Heart left ventricle (tissue), 16 donors: ENCODE measurements around the gene GRM2. TPM values are rescaled to one million over a fixed set of nuclear protein-coding genes. Genes with fewer than 3 reads are reported as not detected.

ENCODE experiments used
- ATAC-seq, 4 donors: fragments of 200-7000 bp; cut with Tn5 transposase; one replicate each; pipeline ENCODE4 v1.9.1; 2020 to 2022; ENCODE audit warnings: moderate library complexity in 4 of 4, mild to moderate bottlenecking in 3 of 4, moderate number of reproducible peaks in 1 of 4
- DNase-seq, 5 donors: peaks; one replicate each; pipeline ENCODE4 v3.0.0-alpha.2; 2020
- H3K27ac ChIP-seq, 12 donors: fragments of 200-600 bp; sonication (generic) in 4 of 12; one replicate each; pipeline versions ENCODE4 v1.5.0 to v1.8.0; 2016 to 2022; ENCODE audit warnings: mild to moderate bottlenecking in 2 of 12
- H3K27me3 ChIP-seq, 9 donors: fragments of 200-600 bp; sonication (generic) in 2 of 9; one replicate each; pipeline versions ENCODE4 v1.5.1 to v1.8.0; 2016 to 2022; ENCODE audit warnings: mild to moderate bottlenecking in 3 of 9
- H3K36me3 ChIP-seq, 9 donors: fragments of 200-600 bp; sonication (generic) in 2 of 9; one replicate each; pipeline versions ENCODE4 v1.5.0 to v1.8.0; 2018 to 2022; ENCODE audit warnings: mild to moderate bottlenecking in 2 of 9
- H3K4me1 ChIP-seq, 12 donors: fragments of 200-600 bp; sonication (generic) in 4 of 12; one replicate each; pipeline versions ENCODE4 v1.5.0 to v1.8.0; 2016 to 2022; ENCODE audit warnings: mild to moderate bottlenecking in 3 of 12
- H3K4me3 ChIP-seq, 12 donors: fragments of 200-600 bp; sonication (generic) in 4 of 12; one replicate each; pipeline versions ENCODE4 v1.5.0 to v1.8.0; 2017 to 2022; ENCODE audit warnings: mild to moderate bottlenecking in 9 of 12, moderate library complexity in 4 of 12
- H3K9me3 ChIP-seq, 12 donors: fragments of 200-600 bp; sonication (generic) in 4 of 12; one replicate each; pipeline versions ENCODE4 v1.5.0 to v1.8.0; 2016 to 2022; ENCODE audit warnings: mild to moderate bottlenecking in 1 of 12
- POLR2A ChIP-seq, 2 donors: fragments of 450-650 bp; IDR thresholded peaks; one replicate each; pipeline ENCODE4 v1.6.1; 2017; ENCODE audit warnings: antibody characterized with exemption in 2 of 2, mild to moderate bottlenecking in 2 of 2, moderate library complexity in 2 of 2
- WGBS, 4 donors: extraction: QIAGEN DNeasy Blood & Tissue Kit in 2 of 4; methylation state at CpG; one replicate each; pipeline versions ENCODE4 v1.1.5 to v1.1.7; 2013 to 2018; 5-methylcytosine and 5-hydroxymethylcytosine counted together
- intact Hi-C, 10 donors: fragments of 100-400 bp; cut with DNase I; formaldehyde crosslinking; loops; one replicate each; pipeline versions ENCODE4 v1.11.1 to v1.14.2; 2022
- polyA plus RNA-seq, 2 donors: library from polyadenylated mRNA; stranded (reverse); fragments of 200-250 nt; gene quantifications; one replicate each; pipeline ENCODE4 v1.2.3, GENCODE V29; 2013
- total RNA-seq, 9 donors: library from RNA; depleted of rRNA in 2 of 9; stranded (reverse); fragments of >200 nt in 2 of 9; fragmentation: NEBNext Ultra II Directional in 3 of 9; extraction: Animal tissue kit (Norgen Biotek cat#: 25700) in 3 of 9; gene quantifications; one replicate each; pipeline versions ENCODE4 v1.1.0 to v1.2.4, GENCODE V29; 2016 to 2023
- TF ChIP-seq, protein P1 (sequence below), 12 donors: fragments of 200-600 bp; sonication (generic) in 4 of 12; IDR thresholded peaks; one replicate each; pipeline versions ENCODE4 v1.5.0 to v1.8.0; 2018 to 2022; ENCODE audit warnings: antibody characterized with exemption in 12 of 12, mild to moderate bottlenecking in 5 of 12
- donor health status: ischemic (EF 13 %, LVEDD 7.1; RV severe dilation, severe dysfunction).
- donor health status: healthy with polysubstance abuse.
- donor health status: DM: no; HTN: yes; CAD: no.
- donor health status: DM: no; HTN: no; CAD: no.
- donor health status: ischemic (EF 25% LVEDD 6.9; RV normal size, moderate dysfunction).
- donor health status: ischemic (EF 25% LVEDD 5.7; RV mildly dilated, moderate dysfunction).
- donor health status: healthy.
- donor health status: DM: yes; HTN: yes; CAD: no.
- donor health status: ischemic (EF 35%, LVEDD 5.7; RV mildly dilated, moderate dysfunction).
- donor health status: nonischemic (EF 11% LVEDD 7.7; RV severe dilation, severe dysfunction).
- donor health status: DM: yes; HTN: yes; CAD: no.
- donor health status: PGD.
- donor health status: ischemic (EF 29% LVEDD 5.4; RV normal size, mild dysfunction).
- donor health status: nonischemic (EF 23%, LVEDD 6.1; RV moderate dilation, normal function).

GRM2 gene
- total and polyA plus RNA-seq, 11 donors, result 0.03 to 0.95 (median 0.40) TPM; not detected in 2

DNA sequence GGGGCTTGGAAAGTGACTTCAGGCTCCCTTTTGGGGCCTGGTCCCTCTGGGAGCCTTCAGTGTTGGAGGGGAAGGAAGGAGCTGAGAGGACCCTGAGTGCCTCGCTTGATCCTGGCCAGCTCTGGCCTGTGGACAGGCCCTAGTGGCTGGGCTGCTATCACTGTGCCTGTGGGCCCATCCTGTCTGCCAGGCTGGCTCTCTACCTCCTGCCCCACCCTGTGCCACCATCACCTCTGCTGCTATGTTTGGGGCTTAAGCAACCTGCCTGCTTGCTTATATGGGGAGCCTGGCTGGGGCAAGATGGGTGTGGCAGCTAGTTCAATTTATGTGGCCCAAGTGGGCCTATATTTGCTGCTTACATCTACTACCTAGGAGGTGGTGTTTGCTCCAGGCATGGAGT is 28.7 kb upstream of the GRM2 start:
- H3K4me3 ChIP-seq, result no peak overlapping the region
- peak overlapping the region in 4 of 12 donors; percentile 13 to 18 (median 14) for H3K27ac ChIP-seq
- intact Hi-C loops, result loop anchor here in 4 of 10 donors (10.0 kb wide), 2 partner anchors 283 to 293 kb away; partner anchors contain the start of genes RBM15B (in 3 of the 4) and MANF (in 1 of the 4)
- no peak for TF ChIP-seq POLR2A (IDR thresholded peaks at IDR 0.05)
- TF ChIP-seq, protein P1, sequence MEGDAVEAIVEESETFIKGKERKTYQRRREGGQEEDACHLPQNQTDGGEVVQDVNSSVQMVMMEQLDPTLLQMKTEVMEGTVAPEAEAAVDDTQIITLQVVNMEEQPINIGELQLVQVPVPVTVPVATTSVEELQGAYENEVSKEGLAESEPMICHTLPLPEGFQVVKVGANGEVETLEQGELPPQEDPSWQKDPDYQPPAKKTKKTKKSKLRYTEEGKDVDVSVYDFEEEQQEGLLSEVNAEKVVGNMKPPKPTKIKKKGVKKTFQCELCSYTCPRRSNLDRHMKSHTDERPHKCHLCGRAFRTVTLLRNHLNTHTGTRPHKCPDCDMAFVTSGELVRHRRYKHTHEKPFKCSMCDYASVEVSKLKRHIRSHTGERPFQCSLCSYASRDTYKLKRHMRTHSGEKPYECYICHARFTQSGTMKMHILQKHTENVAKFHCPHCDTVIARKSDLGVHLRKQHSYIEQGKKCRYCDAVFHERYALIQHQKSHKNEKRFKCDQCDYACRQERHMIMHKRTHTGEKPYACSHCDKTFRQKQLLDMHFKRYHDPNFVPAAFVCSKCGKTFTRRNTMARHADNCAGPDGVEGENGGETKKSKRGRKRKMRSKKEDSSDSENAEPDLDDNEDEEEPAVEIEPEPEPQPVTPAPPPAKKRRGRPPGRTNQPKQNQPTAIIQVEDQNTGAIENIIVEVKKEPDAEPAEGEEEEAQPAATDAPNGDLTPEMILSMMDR (IDR thresholded peaks at IDR 0.05), result no peak
- WGBS, 4 donors, result 70 to 100% (median 86%) methylated on average over 1 of the region's 1 CpG
- DNase-seq, result peak in 2 of 5 donors; percentile 2 to 23
- no peaks in the 10 kb centered on the region for H3K27me3 ChIP-seq
- H3K9me3 ChIP-seq, result no peaks in the 10 kb centered on the region
- ATAC-seq, result no peak
- H3K36me3 ChIP-seq, result peaks cover 0 to 52% (median 20%) of the 10 kb centered on the region in 9 donors
- peaks cover 9 to 76% (median 52%) of the 10 kb centered on the region in 12 donors for H3K4me1 ChIP-seq

DNA sequence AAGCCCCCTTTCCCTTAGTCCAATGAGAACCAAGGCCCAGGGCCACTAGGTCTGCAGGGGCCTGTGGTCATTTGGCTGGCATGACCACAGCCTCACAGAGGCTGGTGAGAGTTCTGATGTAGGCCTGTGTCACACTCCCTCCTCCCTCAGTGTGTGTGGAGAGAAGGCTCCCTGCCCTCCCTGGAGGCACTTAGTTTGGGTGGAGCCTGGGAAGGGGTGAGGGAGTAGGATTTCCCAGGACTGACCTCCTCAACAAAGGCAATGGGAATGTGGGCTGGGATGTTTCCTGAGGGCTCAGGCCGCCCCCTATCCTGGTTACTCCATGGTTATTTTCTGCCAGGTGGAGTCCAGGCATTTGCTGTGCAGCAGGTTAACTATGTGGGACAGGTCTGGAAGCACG is 28.2 kb upstream of the GRM2 start:
- no peaks in the 10 kb centered on the region for H3K9me3 ChIP-seq
- 74 to 94% (median 80%) methylated on average over 2 of the region's 2 CpGs for WGBS, 4 donors
- peaks cover 0 to 56% (median 20%) of the 10 kb centered on the region in 9 donors for H3K36me3 ChIP-seq
- ATAC-seq, result no peak
- DNase-seq, result peak in 2 of 5 donors; percentile 19 to 20
- intact Hi-C loops, result loop anchor here in 4 of 10 donors (10.0 kb wide), 2 partner anchors 284 to 294 kb away; partner anchors contain the start of genes RBM15B (in 3 of the 4) and MANF (in 1 of the 4)
- no peak overlapping the region for H3K4me3 ChIP-seq
- TF ChIP-seq, protein P1 (IDR thresholded peaks at IDR 0.05), result no peak
- TF ChIP-seq POLR2A (IDR thresholded peaks at IDR 0.05), result no peak
- peak overlapping the region in 5 of 12 donors; percentile 13 to 21 (median 14) for H3K27ac ChIP-seq
- peaks cover 9 to 76% (median 52%) of the 10 kb centered on the region in 12 donors for H3K4me1 ChIP-seq
- no peaks in the 10 kb centered on the region for H3K27me3 ChIP-seq

DNA sequence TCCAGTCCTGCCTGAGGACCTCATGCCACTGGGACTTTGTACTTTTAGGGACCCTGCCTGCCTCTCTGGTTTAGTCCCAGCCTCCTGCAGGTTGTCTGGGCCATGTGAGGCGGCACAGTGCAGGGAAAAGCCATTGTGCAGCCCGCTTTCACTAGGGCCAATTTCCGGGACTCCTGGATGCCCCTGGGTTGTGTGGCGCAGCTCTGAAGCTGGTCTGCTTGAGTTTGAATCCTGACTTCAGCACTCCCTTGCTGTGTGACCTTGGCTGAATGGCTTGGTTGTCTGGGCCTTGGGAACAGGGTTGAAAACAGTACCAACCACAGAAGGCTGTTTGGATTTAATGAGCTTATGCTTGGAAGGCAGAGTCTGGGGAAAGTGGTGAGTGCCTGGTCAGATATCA is 27.6 kb upstream of the GRM2 start:
- DNase-seq, result peak in 1 of 5 donors; percentile 15
- WGBS, 4 donors, result 94 to 100% (median 97%) methylated on average over 4 of the region's 4 CpGs
- no peaks in the 10 kb centered on the region for H3K27me3 ChIP-seq
- intact Hi-C loops, result loop anchor here in 4 of 10 donors (10.0 kb wide), 2 partner anchors 285 to 295 kb away; partner anchors contain the start of genes RBM15B (in 3 of the 4) and MANF (in 1 of the 4)
- no peak for TF ChIP-seq POLR2A (IDR thresholded peaks at IDR 0.05)
- TF ChIP-seq, protein P1 (IDR thresholded peaks at IDR 0.05), result no peak
- H3K27ac ChIP-seq, result peak overlapping the region in 1 of 12 donors; percentile 64
- H3K9me3 ChIP-seq, result no peaks in the 10 kb centered on the region
- H3K4me1 ChIP-seq, result peaks cover 9 to 76% (median 54%) of the 10 kb centered on the region in 12 donors
- no peak for ATAC-seq
- peaks cover 0 to 61% (median 22%) of the 10 kb centered on the region in 9 donors for H3K36me3 ChIP-seq
- H3K4me3 ChIP-seq, result no peak overlapping the region

DNA sequence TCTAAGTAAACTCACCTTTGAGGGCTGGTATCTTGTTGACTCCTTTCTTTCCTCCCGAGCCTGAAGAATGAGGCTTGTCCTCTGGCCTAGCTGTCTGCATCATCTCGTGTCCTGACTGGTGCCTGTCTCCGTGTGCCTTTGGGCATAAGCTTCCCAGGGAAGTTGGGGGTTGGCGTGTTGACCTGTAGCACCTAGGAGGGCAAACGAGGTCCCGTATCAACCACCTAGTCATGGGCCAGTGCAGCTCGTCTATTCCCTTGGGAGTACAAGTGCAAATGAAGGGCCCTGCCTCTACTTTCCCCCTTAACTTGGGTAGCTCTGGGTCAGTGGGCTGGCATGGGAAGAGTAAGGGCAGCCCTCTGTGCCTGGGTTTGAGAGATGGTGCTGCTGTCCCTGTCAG is 27.1 kb upstream of the GRM2 start:
- DNase-seq (peak in 2 of 5 donors; percentile 8 to 43), ATAC-seq (no peak)
- H3K27me3 ChIP-seq, result no peaks in the 10 kb centered on the region
- intact Hi-C loops, result loop anchor here in 8 of 10 donors (5.0 to 10.0 kb wide), 6 partner anchors 37 to 1065 kb away; partner anchors contain the start of genes MANF (in 4 of the 8), RBM15B (in 4 of the 8), DCAF1 (in 2 of the 8) and CISH (in 1 of the 8)
- WGBS, 4 donors, result 80 to 92% (median 90%) methylated on average over 5 to 7 of the region's 7 CpGs
- no peak for TF ChIP-seq POLR2A (IDR thresholded peaks at IDR 0.05)
- TF ChIP-seq, protein P1 (IDR thresholded peaks at IDR 0.05), result no peak
- no peak overlapping the region for H3K4me3 ChIP-seq
- H3K4me1 ChIP-seq, result peaks cover 10 to 78% (median 58%) of the 10 kb centered on the region in 12 donors
- H3K9me3 ChIP-seq, result no peaks in the 10 kb centered on the region
- peaks cover 0 to 61% (median 22%) of the 10 kb centered on the region in 9 donors for H3K36me3 ChIP-seq
- H3K27ac ChIP-seq, result peak overlapping the region in 3 of 12 donors; percentile 46 to 64 (median 60)
